ENCODE measurements around the gene FAM163B. TPM values are rescaled to one million over a fixed set of nuclear protein-coding genes. Genes with fewer than 3 reads are reported as not detected.

The FAM163B gene
- polyA plus RNA-seq, 1 of the 3 experiments (the other 2 are of a cell fraction): 0.05 TPM

GRCh38 chr9:133638076-133638475 lies 28.9 kb upstream of the FAM163B start:
- H3K27me3 ChIP-seq (ENCODE audit: insufficient read depth): peaks cover 48% of the 10 kb centered on the region
- H3K36me3 ChIP-seq (replicated peaks in 1 of 2; ENCODE audit: control insufficient read depth in 1 of 2, insufficient read depth in 2 of 2, low read length in 1 of 2): peaks cover 0 to 4% of the 10 kb centered on the region in 2 experiments
- H3K27ac ChIP-seq (ENCODE audit: low read depth in 2 of 2, low read length in 1 of 2): peak overlapping the region in 1 of 2 experiments; percentile 100; a peak in 2 of 4 replicates
- H3K4me1 ChIP-seq (ENCODE audit: control insufficient read depth in 1 of 2, insufficient read depth in 2 of 2, low read depth in 1 of 2, low read length in 1 of 2): peaks cover 0 to 71% of the 10 kb centered on the region in 2 experiments; a peak in 2 of 4 replicates
- WGBS (ENCODE audit: low lambda C conversion rate): 46% methylated on average over 8 of the region's 8 CpGs
- TF ChIP-seq GATA2 (CRISPR knock-in tag; IDR thresholded peaks at IDR 0.05) (no peak), POLR2AphosphoS5 (IDR thresholded peaks at IDR 0.05; ENCODE audit: low read depth, low read length) (no peak)
- H3K4me2 ChIP-seq: no peak overlapping the region
- CTCF ChIA-PET: interaction anchor here (0.8 to 4.3 kb wide), 7 partner anchors 10 to 152 kb away, joined by 3 to 26 read pairs (median 3); partner anchors contain the start of genes ADAMTSL2 and FAM163B
- POLR2A ChIA-PET: interaction anchor here (0.8 to 16.4 kb wide), 8 partner anchors 9 to 106 kb away, joined by 3 to 261 read pairs (median 46); partner anchors contain the start of genes ADAMTSL2 and FAM163B
- no peaks in the 10 kb centered on the region for H3K9me2 ChIP-seq
- no peaks in the 10 kb centered on the region for H3K9me3 ChIP-seq
- no peaks in the 10 kb centered on the region for H3F3A ChIP-seq (replicated peaks; ENCODE audit: insufficient read depth)
- no peak overlapping the region for H3K9ac ChIP-seq
- no peak overlapping the region for H2AFZ ChIP-seq (ENCODE audit: low read depth)
- DNase-seq: no peak
- H3K79me2 ChIP-seq (ENCODE audit: insufficient read depth): no peaks in the 10 kb centered on the region
- peak overlapping the region in 1 of 2 experiments; percentile 64; a peak in 2 of 4 replicates for H3K4me3 ChIP-seq (ENCODE audit: low read depth in 2 of 2, low read length in 1 of 2)
- H4K20me1 ChIP-seq (ENCODE audit: insufficient read depth): no peaks in the 10 kb centered on the region

- ChIA-PET POLR2A (interaction anchor here (0.8 to 16.4 kb wide), 10 partner anchors 10 to 106 kb away, joined by 3 to 261 read pairs (median 40); partner anchors contain the start of genes ADAMTSL2 and FAM163B), CTCF (interaction anchor here (0.8 to 4.3 kb wide), 10 partner anchors 10 to 151 kb away, joined by 3 to 26 read pairs (median 3); partner anchors contain the start of genes ADAMTSL2 and FAM163B)
- 35% methylated on average over 10 of the region's 12 CpGs for WGBS (ENCODE audit: low lambda C conversion rate)
Observed at GRCh38 chr9:133637451-133638055, 28.4 kb upstream of the FAM163B start.

More at GRCh38 chr9:133637451-133638055, 28.4 kb upstream of the FAM163B start:
- H3K9ac ChIP-seq: no peak overlapping the region
- no peaks in the 10 kb centered on the region for H3K9me2 ChIP-seq
- peaks cover 0 to 71% of the 10 kb centered on the region in 2 experiments; a peak in 2 of 4 replicates for H3K4me1 ChIP-seq (ENCODE audit: control insufficient read depth in 1 of 2, insufficient read depth in 2 of 2, low read depth in 1 of 2, low read length in 1 of 2)
- no peaks in the 10 kb centered on the region for H3F3A ChIP-seq (replicated peaks; ENCODE audit: insufficient read depth)
- H3K9me3 ChIP-seq: no peaks in the 10 kb centered on the region
- peak overlapping the region in 1 of 2 experiments; percentile 100; a peak in 2 of 4 replicates for H3K27ac ChIP-seq (ENCODE audit: low read depth in 2 of 2, low read length in 1 of 2)
- H3K79me2 ChIP-seq (ENCODE audit: insufficient read depth): no peaks in the 10 kb centered on the region
- H2AFZ ChIP-seq (ENCODE audit: low read depth): no peak overlapping the region
- TF ChIP-seq SIN3A (IDR thresholded peaks at IDR 0.05; ENCODE audit: borderline replicate concordance, low read depth, low read length) (no peak), CTCF (IDR thresholded peaks at IDR 0.05) (no peak), IRF3 (IDR thresholded peaks at IDR 0.05; ENCODE audit: low read depth, low read length) (no peak), RAD21 (IDR thresholded peaks at IDR 0.05; ENCODE audit: low read length) (no peak)
- peaks cover 48% of the 10 kb centered on the region for H3K27me3 ChIP-seq (ENCODE audit: insufficient read depth)
- H4K20me1 ChIP-seq (ENCODE audit: insufficient read depth): no peaks in the 10 kb centered on the region
- H3K4me3 ChIP-seq (ENCODE audit: low read depth in 2 of 2, low read length in 1 of 2): peak overlapping the region in 1 of 2 experiments; percentile 64; a peak in 2 of 4 replicates
- peak; percentile 44 for DNase-seq
- no peak overlapping the region for H3K4me2 ChIP-seq
- H3K36me3 ChIP-seq (replicated peaks in 1 of 2; ENCODE audit: control insufficient read depth in 1 of 2, insufficient read depth in 2 of 2, low read length in 1 of 2): peaks cover 0 to 4% of the 10 kb centered on the region in 2 experiments

Measured in SK-N-SH (cell line).